ENCODE data around the gene KCNJ13. TPM values are rescaled to one million over a fixed set of nuclear protein-coding genes. Genes with fewer than 3 reads are reported as not detected.

The KCNJ13 gene
- total RNA-seq, 3 donors from 2014 or later, result not detected

DNA sequence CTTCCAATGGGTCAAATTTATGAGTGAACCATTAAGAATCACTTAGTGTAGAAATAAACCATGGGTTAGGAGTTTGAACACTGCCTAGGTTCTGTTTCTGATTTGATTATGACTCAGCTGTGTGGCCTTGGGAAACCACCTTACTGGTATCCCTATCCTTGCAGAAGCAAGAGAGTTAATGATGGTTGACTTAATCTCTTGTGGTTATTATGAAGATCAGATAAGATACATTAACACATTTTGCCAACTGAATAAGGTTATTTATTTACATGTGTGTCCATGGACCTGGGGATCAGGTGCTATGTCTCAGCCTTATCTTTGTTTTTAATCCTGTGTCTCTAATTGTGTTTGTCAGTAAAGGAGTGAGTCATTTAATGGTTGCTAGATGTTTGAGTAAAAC lies 5.4 kb upstream of the KCNJ13 start:
- Histone ChIP-seq H3K36me3 (ENCODE audit: low read depth) (no peaks in the 10 kb centered on the region), H3K4me1 (ENCODE audit: low read depth) (no peaks in the 10 kb centered on the region), H3K9me3 (no peaks in the 10 kb centered on the region), H3K4me3 (no peak overlapping the region)
- DNase-seq (no peak), ATAC-seq (peak; percentile 93)
- intact Hi-C loops (cut with DNase I, micrococcal nuclease), result no loop called here
- TF ChIP-seq, protein P1, sequence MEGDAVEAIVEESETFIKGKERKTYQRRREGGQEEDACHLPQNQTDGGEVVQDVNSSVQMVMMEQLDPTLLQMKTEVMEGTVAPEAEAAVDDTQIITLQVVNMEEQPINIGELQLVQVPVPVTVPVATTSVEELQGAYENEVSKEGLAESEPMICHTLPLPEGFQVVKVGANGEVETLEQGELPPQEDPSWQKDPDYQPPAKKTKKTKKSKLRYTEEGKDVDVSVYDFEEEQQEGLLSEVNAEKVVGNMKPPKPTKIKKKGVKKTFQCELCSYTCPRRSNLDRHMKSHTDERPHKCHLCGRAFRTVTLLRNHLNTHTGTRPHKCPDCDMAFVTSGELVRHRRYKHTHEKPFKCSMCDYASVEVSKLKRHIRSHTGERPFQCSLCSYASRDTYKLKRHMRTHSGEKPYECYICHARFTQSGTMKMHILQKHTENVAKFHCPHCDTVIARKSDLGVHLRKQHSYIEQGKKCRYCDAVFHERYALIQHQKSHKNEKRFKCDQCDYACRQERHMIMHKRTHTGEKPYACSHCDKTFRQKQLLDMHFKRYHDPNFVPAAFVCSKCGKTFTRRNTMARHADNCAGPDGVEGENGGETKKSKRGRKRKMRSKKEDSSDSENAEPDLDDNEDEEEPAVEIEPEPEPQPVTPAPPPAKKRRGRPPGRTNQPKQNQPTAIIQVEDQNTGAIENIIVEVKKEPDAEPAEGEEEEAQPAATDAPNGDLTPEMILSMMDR (IDR thresholded peaks at IDR 0.05), result no peak

DNA sequence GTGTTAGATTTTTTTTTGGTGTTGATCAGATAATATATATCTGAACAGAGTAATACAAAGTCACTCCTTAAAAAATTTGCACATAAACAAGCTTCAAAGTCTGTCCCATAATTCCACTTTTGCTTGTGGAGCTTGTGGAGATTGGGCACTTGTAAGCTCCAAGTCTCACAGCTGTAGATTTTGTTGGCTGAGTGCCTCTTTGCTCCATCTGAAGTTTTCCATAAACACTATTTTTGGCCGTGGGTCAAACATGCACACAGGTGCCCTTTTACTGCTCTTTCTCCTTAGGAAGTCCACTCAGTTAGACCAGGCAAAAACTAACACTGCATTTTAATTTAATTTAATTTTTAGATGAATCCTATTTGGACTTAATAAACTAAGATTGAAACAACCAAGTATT lies 3.6 kb upstream of the KCNJ13 start:
- peak; percentile 63 for ATAC-seq
- Histone ChIP-seq H3K4me1 (ENCODE audit: low read depth) (no peaks in the 10 kb centered on the region), H3K36me3 (ENCODE audit: low read depth) (no peaks in the 10 kb centered on the region), H3K4me3 (no peak overlapping the region), H3K9me3 (no peaks in the 10 kb centered on the region)
- TF ChIP-seq, protein P1 (IDR thresholded peaks at IDR 0.05), result no peak
- intact Hi-C loops (cut with DNase I, micrococcal nuclease), result no loop called here
- peak in 1 of 3 donors; percentile 29 for DNase-seq

DNA sequence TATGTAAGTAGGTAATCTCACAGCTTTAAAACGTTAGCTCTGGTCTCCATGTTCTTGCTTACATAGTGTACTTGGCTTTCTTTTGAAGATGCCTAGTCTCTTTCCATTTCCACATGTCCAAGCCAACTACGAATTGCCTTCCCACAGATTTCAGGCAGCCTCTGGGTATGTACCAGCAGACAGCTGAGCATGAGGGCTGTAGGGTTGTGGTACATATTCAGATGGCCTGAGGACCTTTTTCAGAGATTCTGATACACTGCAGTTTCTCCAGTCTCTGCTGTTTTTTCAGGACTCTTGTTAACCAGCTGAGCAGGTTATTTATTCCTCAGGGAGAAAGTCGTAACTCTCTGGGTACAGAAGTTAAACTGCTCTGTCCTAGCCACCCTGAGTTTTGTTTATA lies 3.1 kb upstream of the KCNJ13 start:
- Histone ChIP-seq H3K36me3 (ENCODE audit: low read depth) (no peaks in the 10 kb centered on the region), H3K4me3 (no peak overlapping the region), H3K9me3 (no peaks in the 10 kb centered on the region), H3K4me1 (ENCODE audit: low read depth) (no peaks in the 10 kb centered on the region)
- no peak for ATAC-seq
- no peak for DNase-seq
- TF ChIP-seq, protein P1 (IDR thresholded peaks at IDR 0.05), result no peak
- intact Hi-C loops (cut with DNase I, micrococcal nuclease), result no loop called here

DNA sequence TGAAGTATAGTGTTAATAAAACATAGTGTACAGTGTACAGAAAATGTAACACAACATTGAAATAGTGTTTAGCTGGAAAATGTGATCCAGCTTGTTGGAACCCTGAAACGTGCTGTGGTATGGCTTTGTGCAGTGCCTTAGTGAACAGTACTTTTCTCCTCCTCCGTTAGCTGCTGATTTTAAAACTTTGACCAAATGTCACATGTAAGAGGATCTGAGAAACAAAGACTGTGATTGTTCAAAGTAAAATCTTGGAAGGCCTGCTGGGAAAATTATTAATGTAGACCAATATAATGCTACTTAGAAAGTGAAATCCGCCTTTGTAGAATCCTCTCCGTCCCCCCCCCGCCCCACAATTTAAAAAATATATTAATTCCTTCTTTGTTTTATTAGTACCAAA lies 911 bp upstream of the KCNJ13 start:
- TF ChIP-seq, protein P1 (IDR thresholded peaks at IDR 0.05), result no peak
- intact Hi-C loops (cut with DNase I, micrococcal nuclease), result no loop called here
- no peak for ATAC-seq
- H3K36me3 ChIP-seq (ENCODE audit: low read depth), result no peaks in the 10 kb centered on the region
- H3K4me1 ChIP-seq (ENCODE audit: low read depth), result no peaks in the 10 kb centered on the region
- H3K9me3 ChIP-seq, result no peaks in the 10 kb centered on the region
- H3K4me3 ChIP-seq, result no peak overlapping the region
- DNase-seq, result no peak

DNA sequence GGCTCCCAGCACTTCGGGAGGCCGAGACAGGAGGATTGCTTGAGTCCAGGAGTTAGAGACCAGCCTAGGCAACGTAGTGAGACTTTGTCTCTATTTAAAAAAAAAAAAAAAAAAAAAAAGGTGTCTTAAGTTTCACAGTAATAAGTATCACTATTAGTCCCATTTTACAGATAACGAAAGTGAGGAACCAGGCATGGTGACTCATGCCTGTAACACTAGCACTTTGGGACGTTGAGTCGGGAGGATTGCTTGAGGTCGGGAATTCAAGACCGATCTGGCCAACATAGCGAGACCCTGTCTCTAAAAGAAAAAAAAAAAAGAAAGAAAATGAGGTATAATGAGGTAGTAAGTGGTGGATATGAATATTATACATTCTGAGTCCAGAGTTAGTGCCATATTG lies 2.5 kb downstream of the KCNJ13 start:
- no peak for DNase-seq
- Histone ChIP-seq H3K9me3 (no peaks in the 10 kb centered on the region), H3K4me3 (no peak overlapping the region), H3K36me3 (ENCODE audit: low read depth) (no peaks in the 10 kb centered on the region), H3K4me1 (ENCODE audit: low read depth) (no peaks in the 10 kb centered on the region)
- intact Hi-C loops (cut with DNase I, micrococcal nuclease), result no loop called here
- no peak for ATAC-seq
- TF ChIP-seq, protein P1 (IDR thresholded peaks at IDR 0.05), result no peak

DNA sequence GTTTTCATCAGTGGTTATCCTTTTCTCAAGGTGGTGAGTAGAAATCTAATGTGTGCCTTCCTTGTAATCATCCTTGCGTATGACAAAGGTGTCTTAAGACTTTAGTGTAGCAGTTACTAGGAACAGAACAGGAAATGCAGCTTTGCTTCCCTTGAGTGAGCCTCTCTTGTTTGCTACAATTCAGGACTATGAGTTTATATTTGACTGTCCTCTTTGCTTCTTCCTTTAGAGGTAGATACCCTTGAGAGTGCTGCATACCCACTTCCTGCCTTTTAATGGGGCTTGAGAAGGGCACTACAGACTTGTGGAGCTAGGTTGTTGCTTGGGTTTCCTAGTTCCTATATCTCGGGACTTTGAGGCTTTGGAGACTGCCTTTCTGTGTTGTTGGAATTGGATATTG lies 3.8 kb downstream of the KCNJ13 start:
- intact Hi-C loops (cut with DNase I, micrococcal nuclease), result no loop called here
- ATAC-seq (peak; percentile 32), DNase-seq (no peak)
- Histone ChIP-seq H3K4me3 (no peak overlapping the region), H3K9me3 (no peaks in the 10 kb centered on the region), H3K36me3 (ENCODE audit: low read depth) (peaks cover 3% of the 10 kb centered on the region), H3K4me1 (ENCODE audit: low read depth) (no peaks in the 10 kb centered on the region)
- TF ChIP-seq, protein P1 (IDR thresholded peaks at IDR 0.05), result no peak
